Sigmoid colon (tissue), 4 donors: ENCODE results near the gene BCAT1.

Source experiments
- CTCF ChIP-seq, 4 experiments: fragments of 450-650 bp in 3 of 4; fragments of 200-600 bp in 1 of 4; IDR thresholded peaks; one replicate each; pipeline ENCODE4 v1.5.1; 2016 to 2019; ENCODE audit warnings: antibody characterized with exemption in 4 of 4, mild to moderate bottlenecking in 3 of 4, moderate library complexity in 2 of 4
- POLR2A ChIP-seq, 2 donors: fragments of 450-650 bp; IDR thresholded peaks; one replicate each; pipeline ENCODE4 v1.6.1; 2016; ENCODE audit warnings: antibody characterized with exemption in 2 of 2, mild to moderate bottlenecking in 2 of 2, moderate library complexity in 2 of 2
- POLR2AphosphoS5 ChIP-seq, 4 donors: sonication (generic); formaldehyde crosslinking; IDR thresholded peaks; one replicate each; pipeline ENCODE4 v1.6.1; 2017; ENCODE audit warnings: antibody characterized with exemption in 4 of 4

GRCh38 chr12:24803430-24804245, 145.3 kb downstream of the BCAT1 start:
- TF ChIP-seq CTCF (IDR thresholded peaks at IDR 0.05) (no peak), POLR2A (IDR thresholded peaks at IDR 0.05) (no peak), POLR2AphosphoS5 (IDR thresholded peaks at IDR 0.05) (no peak)
